Fibroblast of pulmonary artery (primary cell): ENCODE measurements around the gene TMOD2.

Source experiments
- DNase-seq: peaks from one replicate; pipeline ENCODE4 v3.0.0-alpha.2; 2010; ENCODE audit warnings: low read depth
- H3K4me3 ChIP-seq: replicated peaks from 2 replicates; pipeline ENCODE4 v1.5.1; 2011; ENCODE audit warnings: low read depth, mild to moderate bottlenecking, control low read depth, low read length, moderate library complexity
- CTCF ChIP-seq: IDR thresholded peaks from 2 replicates; pipeline ENCODE4 v1.5.1; 2011; ENCODE audit warnings: mild to moderate bottlenecking, control low read depth, low read length, inconsistent platforms; ENCODE audit errors: missing control alignments

TMOD2 gene

GRCh38 chr15:51768018-51768417 lies 16.6 kb downstream of the TMOD2 start:
- no peak overlapping the region for H3K4me3 ChIP-seq
- no peak for TF ChIP-seq CTCF
- no peak for DNase-seq

DNA sequence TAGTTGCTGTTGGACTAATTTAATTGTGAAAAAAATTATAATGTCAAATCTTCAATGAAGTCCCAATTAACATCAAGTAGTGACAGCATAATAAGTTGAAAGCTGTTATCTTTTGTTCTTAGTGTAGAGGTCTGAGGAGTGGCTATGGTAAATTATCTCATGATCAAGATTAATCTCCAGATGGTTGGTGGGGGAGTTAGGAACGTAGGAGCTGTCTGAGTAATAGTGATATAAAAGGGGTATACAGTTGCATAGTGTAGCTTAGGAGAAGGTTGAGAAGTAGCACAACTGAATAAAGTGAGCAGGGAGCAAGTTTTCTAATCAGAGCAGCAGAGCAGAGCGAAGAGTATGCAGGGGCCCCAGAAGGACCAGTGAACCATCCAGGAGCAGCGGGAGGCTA lies 19.5 kb downstream of the TMOD2 start:
- no peak for DNase-seq
- no peak for TF ChIP-seq CTCF
- no peak overlapping the region for H3K4me3 ChIP-seq

DNA sequence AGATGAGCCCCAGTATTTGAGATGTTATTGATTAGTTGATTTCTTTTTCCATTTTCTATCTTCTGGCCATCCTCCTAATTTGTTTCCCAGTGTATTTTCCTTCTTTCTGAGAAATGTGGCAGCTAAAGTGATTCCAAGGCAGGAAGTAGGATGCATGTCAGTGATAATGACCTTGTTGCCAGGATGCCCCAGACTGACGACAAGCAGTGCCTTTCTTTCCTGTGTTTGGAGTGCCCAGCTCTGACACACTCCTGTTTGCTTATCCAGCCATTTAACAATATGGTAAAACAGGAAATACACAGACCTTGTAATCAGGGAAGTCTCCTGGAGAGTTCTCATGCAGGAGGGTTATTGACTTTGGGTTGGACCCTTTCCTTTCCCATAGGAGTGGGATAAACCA lies 20.4 kb downstream of the TMOD2 start:
- H3K4me3 ChIP-seq: no peak overlapping the region
- DNase-seq: no peak
- no peak for TF ChIP-seq CTCF

GRCh38 chr15:51774916-51775315 lies 23.5 kb downstream of the TMOD2 start:
- H3K4me3 ChIP-seq: no peak overlapping the region
- TF ChIP-seq CTCF: no peak
- no peak for DNase-seq

GRCh38 chr15:51775967-51776816 lies 24.8 kb downstream of the TMOD2 start:
- DNase-seq: peak; percentile 67
- H3K4me3 ChIP-seq: no peak overlapping the region
- TF ChIP-seq CTCF: peak; percentile 83

- peak; percentile 81 for TF ChIP-seq CTCF
- H3K4me3 ChIP-seq: no peak overlapping the region
- DNase-seq: peak; percentile 90
These were observed 25.7 kb downstream of the TMOD2 start for GRCh38 chr15:51776952-51777569.

- H3K4me3 ChIP-seq: no peak overlapping the region
- TF ChIP-seq CTCF: no peak
- peak; percentile 20 for DNase-seq
These were observed 29.2 kb downstream of the TMOD2 start for GRCh38 chr15:51780636-51781035.
